ENCODE measurements around the gene NIPSNAP3A.
"Not testable (repeated sequence)": the region's sequence is repeated elsewhere in the genome, so short reads cannot be mapped to it uniquely, and the experiment has no call there.

GRCh38 chr9:104769029-104769428 lies 21.5 kb downstream of the NIPSNAP3A start:
- not testable (repeated sequence) for TF ChIP-seq USF2 (IDR thresholded peaks at IDR 0.05; ENCODE audit: low read length); CTCF (IDR thresholded peaks at IDR 0.05; ENCODE audit: control extremely low read depth in 1 of 3, insufficient read depth in 1 of 3, low read depth in 1 of 3, low read length in 3 of 3)
